Mesendoderm (in vitro differentiated cells): ENCODE measurements around the gene EGF.
"Not testable (repeated sequence)": the region's sequence is repeated elsewhere in the genome, so short reads cannot be mapped to it uniquely, and the experiment has no call there.

ENCODE experiments used
- DNase-seq: peaks from one replicate; pipeline ENCODE4 v3.0.0; 2013
- H2AK5ac ChIP-seq: 2 replicates; pipeline ENCODE4 v1.6.1; 2013; ENCODE audit warnings: low read length, inconsistent platforms
- H2BK120ac ChIP-seq: 2 replicates; pipeline ENCODE4 v1.6.1; 2013; ENCODE audit warnings: low read depth, mild to moderate bottlenecking, low read length, moderate library complexity, mixed read lengths
- H2BK15ac ChIP-seq: replicated peaks from 2 replicates; pipeline ENCODE4 v1.6.1; 2013; ENCODE audit warnings: low read depth, mild to moderate bottlenecking, moderate library complexity
- H2BK5ac ChIP-seq: 2 replicates; pipeline ENCODE4 v1.6.1; 2013; ENCODE audit warnings: low read length, inconsistent platforms
- H3K18ac ChIP-seq: 2 replicates; pipeline ENCODE4 v1.6.1; 2013; ENCODE audit warnings: mild to moderate bottlenecking, low read length, mixed read lengths
- H3K23ac ChIP-seq: one replicate; pipeline ENCODE4 v1.6.1; 2013; ENCODE audit warnings: low read length
- H3K27ac ChIP-seq: 2 replicates; pipeline ENCODE4 v1.5.1; 2013; ENCODE audit warnings: low read depth, mild to moderate bottlenecking, inconsistent platforms, low read length, moderate library complexity
- H3K27me3 ChIP-seq: 2 replicates; pipeline ENCODE4 v1.6.1; 2013; ENCODE audit warnings: low read length, control low read depth, mild to moderate bottlenecking, inconsistent platforms; ENCODE audit not compliant: insufficient read depth, poor library complexity
- H3K36me3 ChIP-seq: 2 replicates; pipeline ENCODE4 v1.6.1; 2013; ENCODE audit warnings: low read length, inconsistent platforms; ENCODE audit not compliant: control insufficient read depth, insufficient read depth
- H3K4ac ChIP-seq: one replicate; pipeline ENCODE4 v1.6.1; 2013; ENCODE audit warnings: low read depth, mild to moderate bottlenecking, low read length, moderate library complexity
- H3K4me1 ChIP-seq: 2 replicates; pipeline ENCODE4 v1.6.1; 2013; ENCODE audit warnings: low read depth, low read length, inconsistent platforms; ENCODE audit not compliant: control insufficient read depth
- H3K4me2 ChIP-seq: 2 replicates; pipeline ENCODE4 v1.6.1; 2013; ENCODE audit warnings: low read length
- H3K4me3 ChIP-seq: 2 replicates; pipeline ENCODE4 v1.5.1; 2013; ENCODE audit warnings: mild to moderate bottlenecking, low read length
- H3K56ac ChIP-seq: one replicate; pipeline ENCODE4 v1.6.1; 2013; ENCODE audit warnings: low read length
- H3K79me1 ChIP-seq: 2 replicates; pipeline ENCODE4 v1.6.1; 2013; ENCODE audit warnings: low read length, inconsistent platforms
- H3K79me2 ChIP-seq: 2 replicates; pipeline ENCODE4 v1.6.1; 2013; ENCODE audit warnings: mild to moderate bottlenecking, low read length; ENCODE audit not compliant: control insufficient read depth, insufficient read depth
- H3K9ac ChIP-seq: 2 replicates; pipeline ENCODE4 v1.6.1; 2013; ENCODE audit warnings: low read length, inconsistent platforms
- H4K5ac ChIP-seq: one replicate; pipeline ENCODE4 v1.6.1; 2013; ENCODE audit warnings: low read length
- H4K8ac ChIP-seq: one replicate; pipeline ENCODE4 v1.6.1; 2013; ENCODE audit warnings: low read depth, mild to moderate bottlenecking, control low read depth, low read length, moderate library complexity
- WGBS: extraction: QIAGEN DNeasy Blood & Tissue Kit; methylation state at CpG from one replicate; pipeline ENCODE4 v1.1.7; 2013; ENCODE audit warnings: low lambda C conversion rate, missing lambda C conversion rate; ENCODE audit not compliant: insufficient coverage; ENCODE audit errors: extremely low coverage; 5-methylcytosine and 5-hydroxymethylcytosine counted together

The EGF gene

DNA sequence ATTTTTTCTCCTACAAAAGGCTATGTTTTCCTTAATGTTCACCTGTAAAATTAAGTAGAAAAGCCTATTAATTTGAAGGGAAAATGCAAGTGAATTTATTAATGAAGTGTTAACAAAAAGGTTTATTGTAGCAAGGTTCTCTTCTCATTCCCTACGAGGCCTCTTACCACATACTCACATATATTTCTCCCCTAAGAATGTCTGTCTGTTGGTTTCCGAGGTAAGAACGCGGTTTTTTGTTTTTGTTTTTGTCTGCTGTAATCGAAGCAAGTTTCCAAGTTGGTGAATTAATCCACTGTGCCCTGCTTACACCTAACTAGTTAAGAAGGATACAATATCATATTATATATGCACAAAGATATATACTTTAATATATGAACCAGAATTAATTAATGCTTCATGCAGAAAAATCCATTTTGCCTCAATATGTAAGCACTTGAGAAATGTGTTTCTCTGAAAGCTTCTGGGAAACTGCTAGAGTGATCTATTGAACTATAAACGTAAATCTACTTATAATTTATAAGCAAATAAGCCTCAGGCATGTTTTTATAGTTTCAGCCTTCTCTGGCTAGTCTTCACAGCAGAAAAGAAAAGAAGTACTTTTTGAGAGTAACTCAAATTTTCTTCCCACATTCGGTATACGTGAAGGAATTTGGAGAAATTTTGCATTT lies 120.8 kb downstream of the EGF start:
- no peak overlapping the region for H3K56ac ChIP-seq
- H3K23ac ChIP-seq: no peak overlapping the region
- no peaks in the 10 kb centered on the region for H3K36me3 ChIP-seq
- no peak overlapping the region for H4K8ac ChIP-seq
- H3K9ac ChIP-seq: no peak overlapping the region
- H3K4ac ChIP-seq: no peak overlapping the region
- no peaks in the 10 kb centered on the region for H3K79me1 ChIP-seq
- H3K27ac ChIP-seq: no peak overlapping the region
- no peak for DNase-seq
- no peaks in the 10 kb centered on the region for H3K27me3 ChIP-seq
- H3K4me1 ChIP-seq: no peaks in the 10 kb centered on the region
- no peak overlapping the region for H3K4me2 ChIP-seq
- H2AK5ac ChIP-seq: no peak overlapping the region
- no CpG with 5 or more reads among the region's 8 CpGs for whole genome bisulfite sequencing
- H2BK120ac ChIP-seq: no peak overlapping the region
- H3K18ac ChIP-seq: no peak overlapping the region
- no peak overlapping the region for H4K5ac ChIP-seq
- H2BK5ac ChIP-seq: no peak overlapping the region
- H3K79me2 ChIP-seq: no peaks in the 10 kb centered on the region
- no peak overlapping the region for H3K4me3 ChIP-seq
- no peak overlapping the region for H2BK15ac ChIP-seq

DNA sequence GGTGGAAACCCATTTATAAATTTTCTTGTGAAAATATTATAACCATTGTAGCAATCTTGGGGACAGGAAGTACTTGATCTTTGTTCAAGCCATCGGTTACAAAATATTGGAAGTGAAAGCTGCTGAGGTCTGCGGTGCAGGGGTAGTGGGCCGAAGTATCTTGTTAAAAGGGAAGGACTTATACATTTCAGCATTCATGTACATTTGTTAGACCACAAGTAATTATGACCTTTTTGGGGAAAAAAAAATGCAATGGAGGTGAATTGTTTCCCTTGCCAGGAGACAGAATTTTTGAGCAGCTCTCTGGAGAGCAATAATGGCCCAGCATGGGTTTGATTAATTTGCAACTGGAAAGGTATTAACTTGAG lies 121.3 kb downstream of the EGF start:
- Histone ChIP-seq H3K79me1 (no peaks in the 10 kb centered on the region), H4K5ac (no peak overlapping the region), H3K4me3 (no peak overlapping the region), H3K4ac (no peak overlapping the region), H3K27me3 (no peaks in the 10 kb centered on the region), H4K8ac (no peak overlapping the region), H2BK15ac (no peak overlapping the region), H3K9ac (no peak overlapping the region), H3K18ac (no peak overlapping the region), H2BK120ac (no peak overlapping the region), H3K23ac (no peak overlapping the region), H3K4me1 (no peaks in the 10 kb centered on the region), H2BK5ac (no peak overlapping the region), H3K56ac (no peak overlapping the region), H3K4me2 (no peak overlapping the region), H2AK5ac (no peak overlapping the region), H3K79me2 (no peaks in the 10 kb centered on the region), H3K36me3 (no peaks in the 10 kb centered on the region), H3K27ac (no peak overlapping the region)
- no peak for DNase-seq
- WGBS: no CpG with 5 or more reads among the region's 3 CpGs

DNA sequence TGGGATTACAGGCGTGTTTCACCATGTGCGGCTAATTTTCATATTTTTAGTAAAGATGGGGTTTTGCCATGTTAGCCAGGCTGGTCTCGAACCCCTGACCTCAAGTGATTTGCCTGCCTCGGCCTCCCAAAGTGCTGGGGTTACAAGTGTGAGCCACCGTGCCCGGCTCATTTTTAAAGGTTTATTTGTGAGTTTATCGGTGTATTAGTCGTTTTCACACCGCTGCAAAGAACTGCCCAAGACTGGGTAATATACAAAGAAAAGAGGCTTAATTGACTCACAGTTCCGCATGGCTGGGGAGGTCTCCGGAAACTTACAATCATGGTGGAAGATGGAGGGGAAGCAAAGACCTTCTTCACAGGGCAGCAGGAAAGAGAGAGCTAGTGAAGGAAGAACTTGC lies 126.5 kb downstream of the EGF start:
- H2BK5ac ChIP-seq, H2AK5ac ChIP-seq, H3K4me3 ChIP-seq, H2BK120ac ChIP-seq, H3K79me1 ChIP-seq, H3K79me2 ChIP-seq, H3K9ac ChIP-seq, H3K36me3 ChIP-seq, H4K5ac ChIP-seq, H3K4me1 ChIP-seq, H3K27ac ChIP-seq, H3K18ac ChIP-seq, H4K8ac ChIP-seq, DNase-seq, H2BK15ac ChIP-seq, H3K56ac ChIP-seq, H3K27me3 ChIP-seq, H3K23ac ChIP-seq, H3K4ac ChIP-seq, H3K4me2 ChIP-seq: not testable (repeated sequence)
- no CpG with 5 or more reads among the region's 11 CpGs for WGBS

DNA sequence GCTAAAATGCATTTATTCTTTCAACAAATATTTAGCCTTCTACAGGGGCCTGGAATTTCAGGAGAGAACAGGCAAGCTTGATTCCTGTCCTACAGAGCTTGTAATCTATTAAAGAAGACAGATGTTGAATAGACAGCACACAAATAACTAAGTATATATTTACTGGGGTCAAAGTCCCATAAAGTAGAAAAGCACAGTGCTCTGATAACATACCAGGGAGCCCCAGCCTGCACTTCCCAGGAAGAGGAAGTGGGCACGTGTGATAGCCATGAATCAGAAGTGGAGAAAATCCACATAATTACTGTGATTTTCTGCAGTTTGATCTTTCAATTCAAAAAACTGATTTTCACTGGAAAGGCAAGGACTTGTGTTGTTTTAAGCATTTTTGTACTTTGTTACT lies 129.1 kb downstream of the EGF start:
- Histone ChIP-seq H3K36me3 (no peaks in the 10 kb centered on the region), H3K4me3 (no peak overlapping the region), H3K4ac (no peak overlapping the region), H2BK120ac (no peak overlapping the region), H3K79me2 (no peaks in the 10 kb centered on the region), H2BK15ac (no peak overlapping the region), H3K56ac (no peak overlapping the region), H3K18ac (no peak overlapping the region), H2AK5ac (no peak overlapping the region), H3K4me1 (no peaks in the 10 kb centered on the region), H3K4me2 (no peak overlapping the region), H3K27ac (no peak overlapping the region), H3K27me3 (no peaks in the 10 kb centered on the region), H4K8ac (no peak overlapping the region), H3K9ac (no peak overlapping the region), H4K5ac (no peak overlapping the region), H2BK5ac (no peak overlapping the region), H3K23ac (no peak overlapping the region), H3K79me1 (no peaks in the 10 kb centered on the region)
- DNase-seq: no peak
- WGBS: no CpG with 5 or more reads among the region's 1 CpG

DNA sequence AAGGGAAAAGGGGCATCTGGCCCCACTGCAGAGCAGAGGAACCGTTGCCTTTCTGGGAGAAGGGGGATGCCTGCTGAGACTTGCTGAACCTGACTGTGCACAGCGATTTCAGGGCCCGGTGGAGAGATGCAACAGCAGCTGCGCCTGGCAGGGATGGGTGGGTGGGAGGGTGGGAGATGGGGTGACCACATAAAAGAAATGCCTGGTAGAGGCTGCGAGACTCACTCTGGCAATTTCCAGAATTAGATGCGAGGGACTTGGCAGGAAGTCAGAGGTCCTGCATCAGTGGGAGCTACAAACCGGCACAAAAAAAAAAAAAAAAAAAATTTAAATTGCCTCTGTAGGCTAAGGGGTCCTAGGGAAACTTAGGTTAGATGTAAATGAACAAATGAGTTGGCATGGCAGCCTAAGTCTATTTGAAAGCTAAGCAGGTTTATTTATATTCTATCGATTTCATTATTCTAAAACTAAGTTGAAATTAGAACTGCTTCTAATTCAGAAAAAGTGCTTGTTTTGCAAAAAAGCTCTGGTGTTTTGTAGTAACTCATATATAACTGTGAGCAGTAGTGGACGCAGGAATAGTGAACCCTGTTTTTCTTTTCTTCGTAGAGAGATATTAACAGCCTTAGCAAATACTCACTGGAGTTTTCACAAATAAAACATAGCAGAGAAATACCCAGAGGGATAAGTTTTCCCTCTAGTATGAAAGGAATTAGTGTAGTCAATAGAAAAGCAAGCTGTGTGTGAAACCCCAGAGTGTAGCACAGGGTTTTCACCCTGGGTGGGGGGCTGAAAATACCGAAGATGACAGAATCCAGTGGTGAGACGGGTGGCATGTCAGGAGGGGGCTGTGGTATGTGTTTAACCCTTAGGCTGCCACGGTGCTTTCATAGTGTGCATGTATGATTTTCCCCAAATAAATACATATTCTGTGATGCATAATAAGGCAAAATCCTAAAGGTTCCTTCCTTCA lies 130.1 kb downstream of the EGF start:
- peak overlapping the region; percentile 40 for H3K4ac ChIP-seq
- H3K4me1 ChIP-seq: no peaks in the 10 kb centered on the region
- peak; percentile 21 for DNase-seq
- H3K4me2 ChIP-seq: no peak overlapping the region
- no peak overlapping the region for H2BK120ac ChIP-seq
- H2BK5ac ChIP-seq: no peak overlapping the region
- H3K27ac ChIP-seq: no peak overlapping the region
- H3K56ac ChIP-seq: no peak overlapping the region
- H3K79me2 ChIP-seq: no peaks in the 10 kb centered on the region
- WGBS: no CpG with 5 or more reads among the region's 13 CpGs
- no peak overlapping the region for H4K5ac ChIP-seq
- H2AK5ac ChIP-seq: no peak overlapping the region
- no peak overlapping the region for H3K23ac ChIP-seq
- H2BK15ac ChIP-seq: no peak overlapping the region
- no peak overlapping the region for H3K18ac ChIP-seq
- H3K27me3 ChIP-seq: no peaks in the 10 kb centered on the region
- H3K9ac ChIP-seq: no peak overlapping the region
- H3K36me3 ChIP-seq: no peaks in the 10 kb centered on the region
- no peak overlapping the region for H4K8ac ChIP-seq
- no peaks in the 10 kb centered on the region for H3K79me1 ChIP-seq
- no peak overlapping the region for H3K4me3 ChIP-seq
